Fibroblast of the conjunctiva (primary cell): ENCODE results near the gene CNTNAP2.

Experiments
- DNase-seq: peaks from one replicate; pipeline ENCODE4 v3.0.0-alpha.2; 2010; ENCODE audit warnings: low read depth

Gene CNTNAP2

DNA sequence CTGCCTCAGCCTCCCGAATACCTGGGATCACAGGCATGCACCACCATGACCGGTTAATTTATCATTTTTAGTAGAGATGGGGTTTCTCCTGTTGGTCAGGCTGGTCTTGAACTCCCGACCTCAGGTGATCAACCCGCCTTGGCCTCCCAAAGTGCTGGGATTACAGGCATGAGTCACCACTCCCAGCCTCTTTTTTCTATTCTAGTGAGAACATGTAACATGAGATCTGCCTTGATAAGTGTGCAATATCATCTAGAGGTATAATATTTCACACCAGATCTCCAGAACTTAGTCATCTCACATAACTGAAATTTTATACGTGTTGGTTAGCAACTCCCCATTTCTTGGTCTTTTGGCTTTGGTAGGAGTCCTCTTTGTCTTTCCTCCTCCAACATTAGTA lies 656.9 kb downstream of the CNTNAP2 start:
- no peak for DNase-seq

DNA sequence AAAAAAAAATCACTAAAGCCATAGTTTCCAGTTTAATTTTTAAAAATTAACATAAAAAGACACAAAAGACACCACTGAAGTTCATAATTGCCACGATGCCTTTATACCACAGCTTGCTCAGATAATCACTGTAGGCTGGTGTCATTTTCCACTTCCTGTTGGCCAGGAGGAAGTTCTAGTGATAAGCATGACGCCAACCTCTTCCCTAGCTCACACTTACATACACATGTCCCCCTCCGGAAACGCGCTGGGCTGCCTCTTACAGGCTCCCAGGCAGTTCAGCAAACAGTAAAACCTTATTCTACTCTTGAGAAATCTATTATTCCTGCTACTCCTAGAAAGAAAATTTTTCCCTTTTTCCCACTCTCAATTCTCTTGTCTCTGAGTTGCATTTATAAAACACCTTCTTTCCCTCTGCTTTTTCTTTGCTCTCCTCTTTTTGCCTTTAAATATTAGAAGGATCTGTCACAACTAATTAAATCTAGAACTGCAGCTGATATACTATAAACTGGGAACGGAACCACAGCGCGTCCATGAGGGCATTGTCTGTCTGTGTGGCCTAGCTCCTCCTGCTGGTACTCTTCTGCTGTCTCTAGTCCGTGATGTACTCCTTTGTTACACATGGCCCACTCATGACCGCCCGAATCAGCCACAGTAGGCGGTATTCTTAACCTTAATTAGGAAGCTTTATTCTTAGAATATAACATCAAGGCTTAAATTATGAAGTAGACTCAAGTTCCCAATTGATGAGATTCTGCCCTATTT lies 664.9 kb downstream of the CNTNAP2 start:
- DNase-seq, result no peak

DNA sequence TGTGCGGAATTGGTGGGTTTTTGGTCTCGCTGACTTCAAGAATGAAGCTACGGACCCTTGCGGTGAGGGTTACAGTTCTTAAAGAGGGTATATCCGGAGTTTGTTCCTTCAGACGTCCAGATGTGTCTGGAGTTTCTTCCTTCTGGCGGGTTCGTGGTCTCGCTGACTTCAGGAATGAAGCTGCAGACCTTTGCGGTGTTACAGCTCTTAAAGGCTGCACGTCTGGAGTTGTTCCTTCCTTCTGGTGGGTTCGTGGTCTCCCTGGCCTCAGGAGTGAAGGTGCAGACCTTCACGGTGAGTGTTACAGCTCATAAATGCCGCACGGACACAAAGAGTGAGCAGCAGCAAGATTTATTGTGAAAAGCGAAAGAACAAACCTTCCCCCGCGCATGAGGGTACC lies 670.7 kb downstream of the CNTNAP2 start:
- no peak for DNase-seq

- DNase-seq, result no peak
These were observed 671.4 kb downstream of the CNTNAP2 start for GRCh38 chr7:146788008-146788407.

DNA sequence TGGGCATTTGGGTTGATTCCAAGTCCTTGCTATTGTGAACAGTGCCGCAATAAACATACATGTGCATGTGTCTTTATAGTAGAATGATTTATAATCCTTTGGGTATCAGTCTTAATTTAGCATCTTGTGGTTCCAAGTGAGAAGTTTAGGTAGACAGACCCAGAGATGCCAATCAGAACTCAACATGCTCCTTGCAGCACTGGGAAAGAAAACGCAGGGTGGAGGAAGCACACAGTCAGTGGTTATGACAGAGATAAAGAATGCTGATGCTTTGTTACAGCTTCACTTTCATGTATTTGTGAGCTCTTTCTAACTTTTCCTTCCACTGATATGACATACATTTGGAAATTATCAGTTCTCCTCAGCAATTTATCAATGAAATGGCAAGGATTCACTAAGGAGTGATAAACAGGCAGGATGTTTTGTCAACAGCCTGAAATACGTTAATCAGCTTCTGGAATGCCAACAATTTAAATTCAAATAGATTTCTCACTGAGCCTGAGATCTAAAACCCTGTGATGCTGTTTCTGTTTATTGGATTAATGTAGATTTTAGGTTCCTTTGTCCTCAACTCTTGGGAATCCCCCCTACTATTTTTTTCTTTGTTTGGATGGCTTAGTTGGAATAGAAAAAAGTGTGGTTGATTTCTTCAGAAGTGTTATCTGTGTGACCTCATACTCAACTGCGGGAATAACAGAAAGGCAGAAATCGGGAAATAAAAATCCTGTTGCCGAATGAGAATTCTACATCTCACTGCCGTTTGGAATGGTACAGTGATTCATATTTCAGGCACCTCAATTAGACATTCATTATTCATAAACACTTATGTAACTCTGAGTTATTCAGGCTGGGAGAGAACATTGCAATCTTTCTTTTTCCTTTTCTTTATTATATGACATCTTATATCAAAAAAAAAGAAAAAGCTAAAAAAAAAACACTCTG lies 675.0 kb downstream of the CNTNAP2 start:
- no peak for DNase-seq

DNA sequence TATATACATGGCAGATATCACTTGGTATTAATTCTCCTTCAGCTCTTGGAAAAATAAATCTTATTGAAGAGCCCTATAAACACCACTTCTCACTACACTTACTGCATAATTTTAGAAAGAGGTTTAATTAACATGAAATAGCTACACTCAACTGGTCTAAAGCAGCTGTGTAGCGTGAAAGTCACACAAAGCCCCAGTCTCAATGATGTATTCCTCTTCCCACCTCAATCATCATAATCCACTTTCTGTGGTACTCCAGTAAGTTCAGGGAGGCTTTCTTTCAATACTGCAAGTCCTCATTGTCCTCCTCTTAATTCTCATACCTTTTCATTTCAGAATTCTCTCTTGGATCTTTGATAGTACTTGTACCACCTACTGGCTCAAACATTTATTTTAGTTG lies 688.0 kb downstream of the CNTNAP2 start:
- DNase-seq, result no peak

- DNase-seq, result peak; percentile 0
These were observed 688.5 kb downstream of the CNTNAP2 start for GRCh38 chr7:146805082-146805481.

GRCh38 chr7:146826329-146826728 lies 709.7 kb downstream of the CNTNAP2 start:
- no peak for DNase-seq

- no peak for DNase-seq
These were observed 714.1 kb downstream of the CNTNAP2 start for GRCh38 chr7:146830686-146831085.

GRCh38 chr7:146831875-146832274 lies 715.3 kb downstream of the CNTNAP2 start:
- no peak for DNase-seq

DNA sequence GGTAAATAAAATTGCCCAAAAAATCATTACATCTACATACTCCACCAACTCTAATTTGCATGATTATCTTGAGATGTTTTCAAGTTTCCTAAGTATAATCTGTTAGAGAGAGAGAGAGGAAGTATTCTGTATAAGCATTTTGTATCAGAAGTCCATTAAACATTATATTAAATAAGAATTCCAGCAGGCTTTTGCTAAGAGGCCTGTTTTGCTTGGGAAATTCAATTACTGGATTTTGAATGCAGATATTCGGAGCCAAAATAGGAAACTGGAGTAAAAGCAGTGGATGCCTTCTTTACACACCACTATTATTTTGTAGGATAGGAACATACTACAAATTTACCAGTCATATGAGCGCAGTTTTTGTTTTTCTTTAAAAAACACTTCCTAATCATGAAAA lies 727.8 kb downstream of the CNTNAP2 start:
- no peak for DNase-seq

GRCh38 chr7:146858690-146859089 lies 742.1 kb downstream of the CNTNAP2 start:
- no peak for DNase-seq

DNA sequence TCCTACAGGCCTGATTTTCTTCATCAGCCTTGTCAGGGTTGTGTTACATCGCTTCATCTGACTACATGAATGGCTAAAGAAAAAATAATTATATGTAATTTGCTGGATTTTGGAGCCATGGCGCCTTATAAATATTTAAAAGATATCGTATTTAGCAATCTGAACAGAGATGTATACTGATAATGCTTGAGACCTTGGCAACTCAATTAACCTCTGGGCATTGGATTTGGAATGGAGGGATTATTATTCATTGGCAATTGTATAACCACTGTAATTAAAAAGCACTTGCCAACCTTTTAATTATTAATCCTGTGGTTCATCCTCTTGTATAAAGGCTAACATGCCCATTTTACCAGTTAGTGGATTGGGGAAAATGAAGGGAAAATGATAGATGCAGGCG lies 745.1 kb downstream of the CNTNAP2 start:
- DNase-seq, result no peak

DNA sequence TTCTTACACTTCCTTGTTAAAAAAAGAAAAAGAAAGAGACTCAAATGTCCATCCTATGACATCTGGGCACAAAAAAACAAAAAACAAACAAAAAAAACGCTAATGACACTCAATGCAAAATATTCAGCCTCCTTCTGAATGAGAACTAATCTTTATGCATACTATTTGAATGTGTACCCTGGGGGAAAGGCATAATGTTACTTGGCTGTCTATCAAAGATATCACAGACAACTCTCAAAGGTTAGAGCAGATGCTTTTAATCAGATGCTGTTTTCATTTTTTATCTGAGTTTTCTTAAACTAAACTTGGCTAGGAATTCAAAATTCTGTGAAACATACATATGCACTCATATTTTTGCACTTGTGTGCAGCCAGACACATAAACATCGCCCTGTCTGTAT lies 745.8 kb downstream of the CNTNAP2 start:
- no peak for DNase-seq

GRCh38 chr7:146864644-146865043 lies 748.0 kb downstream of the CNTNAP2 start:
- no peak for DNase-seq

- no peak for DNase-seq
These were observed 749.1 kb downstream of the CNTNAP2 start for GRCh38 chr7:146865696-146866095.

DNA sequence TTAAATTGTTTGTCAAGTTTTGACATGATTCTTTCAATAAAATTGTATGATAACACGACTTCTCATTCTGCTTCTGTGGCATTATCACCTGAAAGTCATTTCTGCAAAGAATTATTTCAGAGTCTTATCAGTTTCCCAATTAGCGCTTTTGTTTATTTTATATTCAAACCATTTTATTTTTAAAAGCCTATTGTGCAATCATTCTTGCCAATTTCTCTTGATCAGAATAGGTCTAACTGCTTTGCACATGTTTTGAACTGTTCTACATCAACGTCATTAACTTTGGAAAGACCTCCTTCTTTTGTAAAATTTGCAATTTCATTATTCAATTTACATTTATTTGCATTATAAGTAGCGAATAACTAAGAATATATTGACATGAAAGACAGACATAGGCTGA lies 758.1 kb downstream of the CNTNAP2 start:
- DNase-seq, result no peak

DNA sequence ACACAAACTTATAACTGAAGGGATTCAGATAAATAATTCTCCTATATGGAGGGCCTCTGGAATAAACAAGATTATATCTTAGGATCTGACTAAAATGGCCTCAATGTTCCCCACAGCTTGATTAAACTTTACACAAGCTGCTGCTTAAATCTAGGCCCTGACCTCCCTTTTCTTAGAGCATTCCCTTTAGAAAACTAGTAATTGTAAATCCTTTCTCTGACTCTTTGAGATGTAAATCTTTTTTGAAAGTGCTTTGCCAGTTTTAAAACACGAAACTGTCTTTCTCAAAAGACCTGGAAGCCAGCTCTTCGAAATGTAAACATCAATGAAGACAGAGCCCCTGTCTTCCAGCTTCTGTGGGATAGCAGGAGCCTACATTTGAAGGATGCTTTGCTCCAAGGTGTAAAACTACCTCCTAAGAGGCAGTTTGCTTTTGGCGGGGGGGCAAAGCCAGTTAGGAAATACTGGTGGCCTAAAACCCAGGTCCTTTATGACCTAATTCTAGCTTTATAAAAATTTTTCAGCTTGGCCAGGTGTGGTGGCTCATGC lies 758.7 kb downstream of the CNTNAP2 start:
- DNase-seq, result no peak

- DNase-seq, result no peak
These were observed 759.4 kb downstream of the CNTNAP2 start for GRCh38 chr7:146875981-146876380.

DNA sequence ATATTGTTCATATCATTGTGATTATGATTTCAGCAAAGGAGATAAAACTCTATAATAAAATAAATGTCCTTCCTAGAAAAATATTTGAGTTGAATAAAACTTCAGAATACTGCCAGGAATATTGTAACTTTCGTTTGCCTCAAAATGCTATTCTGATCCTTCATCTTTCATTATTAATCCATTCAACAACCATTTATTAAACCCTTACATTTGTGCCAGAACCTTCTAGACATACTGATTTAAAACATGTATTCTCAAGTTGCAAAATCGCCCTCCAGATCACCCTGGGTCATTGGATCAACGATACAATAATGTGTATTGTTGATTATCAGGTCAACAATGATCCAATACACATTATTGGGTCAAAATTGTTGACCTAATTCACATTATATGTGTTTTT lies 759.8 kb downstream of the CNTNAP2 start:
- DNase-seq, result no peak

DNA sequence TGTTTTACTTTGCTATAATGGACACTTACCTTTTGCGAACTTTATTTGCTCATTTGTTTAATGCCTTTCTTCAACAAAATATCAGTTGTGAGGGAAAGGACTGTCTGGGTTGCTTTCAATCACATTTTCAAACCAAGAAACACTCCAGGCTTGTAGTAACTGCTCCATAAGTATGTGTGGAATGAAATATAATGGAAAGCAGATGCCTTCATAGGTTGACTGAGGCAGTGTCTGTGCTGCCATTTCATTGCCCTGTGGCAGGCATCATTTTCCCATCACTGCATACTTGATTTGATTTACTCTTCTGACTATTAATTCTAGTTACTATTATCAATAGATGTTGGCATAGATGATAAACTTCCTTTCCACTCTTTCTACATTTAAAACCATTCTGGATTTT lies 762.3 kb downstream of the CNTNAP2 start:
- DNase-seq, result no peak

- no peak for DNase-seq
These were observed 768.6 kb downstream of the CNTNAP2 start for GRCh38 chr7:146885231-146885630.
